Limb (tissue), 2 donors: ENCODE data around the gene UQCR11.
A peak's percentile ranks its signal among the peaks of the same experiment; 100 is the strongest.

Experiments
- DNase-seq, 2 donors: peaks; one replicate each; pipeline ENCODE4 v3.0.0-alpha.2; 2016; ENCODE audit errors: extremely low spot score in 2 of 2

The UQCR11 gene

GRCh38 chr19:1636325-1637236, 31.3 kb upstream of the UQCR11 start:
- DNase-seq = no peak

GRCh38 chr19:1634938-1635243, 29.6 kb upstream of the UQCR11 start:
- no peak for DNase-seq

- DNase-seq = no peak
Observed at GRCh38 chr19:1634242-1634937, 29.1 kb upstream of the UQCR11 start.

GRCh38 chr19:1633269-1633826, 28.1 kb upstream of the UQCR11 start:
- no peak for DNase-seq

- no peak for DNase-seq
Observed at GRCh38 chr19:1632462-1633268, 27.4 kb upstream of the UQCR11 start.

DNA sequence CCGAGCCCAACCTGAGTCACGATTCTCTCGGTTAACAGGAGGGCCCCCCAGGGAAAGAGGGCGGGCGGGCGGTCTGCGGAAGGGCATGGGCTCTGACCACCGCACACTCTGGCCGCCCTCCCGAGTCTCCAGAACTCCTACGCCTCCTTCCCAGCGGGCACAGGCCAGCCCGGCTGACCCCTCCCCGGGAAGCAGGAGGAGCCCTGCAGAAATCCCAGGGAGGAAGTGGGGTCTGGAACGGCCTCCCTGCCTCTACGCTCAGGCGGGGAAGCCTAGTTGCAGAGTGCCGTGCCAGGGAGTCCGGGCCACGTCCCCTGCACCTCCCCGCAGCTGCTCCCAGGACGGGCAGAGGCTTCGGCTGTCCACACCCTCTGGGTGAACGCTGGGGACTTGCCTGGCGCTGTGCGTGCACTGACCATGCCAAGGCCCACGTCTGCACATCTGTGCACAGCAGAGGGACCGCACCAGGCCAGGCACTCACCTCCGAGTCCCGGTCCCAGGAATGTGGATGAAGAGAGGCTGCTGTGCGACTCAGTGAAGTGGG, 26.4 kb upstream of the UQCR11 start:
- DNase-seq = no peak

DNA sequence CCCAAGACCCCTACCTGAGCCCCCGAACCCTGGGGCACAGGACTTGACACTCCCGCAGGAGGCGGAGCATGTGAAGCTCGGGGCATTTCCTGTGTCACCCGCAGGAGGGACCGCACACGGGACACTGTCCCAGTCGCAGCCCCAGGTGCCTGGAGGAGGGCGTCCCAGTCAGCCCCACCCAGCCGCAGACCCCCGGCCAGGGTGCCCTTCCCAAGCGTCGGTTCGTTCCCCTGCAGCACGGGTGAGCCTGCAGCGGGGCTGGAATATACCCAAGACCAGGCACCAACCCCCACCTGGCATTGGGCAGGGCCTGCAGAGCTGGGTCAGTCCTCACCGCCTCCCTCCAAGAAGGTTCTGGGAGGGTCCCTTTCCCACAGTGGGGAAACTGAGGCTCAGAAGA, 25.5 kb upstream of the UQCR11 start:
- no peak for DNase-seq

- DNase-seq = no peak
Observed at GRCh38 chr19:1630012-1630411, 24.8 kb upstream of the UQCR11 start.

DNA sequence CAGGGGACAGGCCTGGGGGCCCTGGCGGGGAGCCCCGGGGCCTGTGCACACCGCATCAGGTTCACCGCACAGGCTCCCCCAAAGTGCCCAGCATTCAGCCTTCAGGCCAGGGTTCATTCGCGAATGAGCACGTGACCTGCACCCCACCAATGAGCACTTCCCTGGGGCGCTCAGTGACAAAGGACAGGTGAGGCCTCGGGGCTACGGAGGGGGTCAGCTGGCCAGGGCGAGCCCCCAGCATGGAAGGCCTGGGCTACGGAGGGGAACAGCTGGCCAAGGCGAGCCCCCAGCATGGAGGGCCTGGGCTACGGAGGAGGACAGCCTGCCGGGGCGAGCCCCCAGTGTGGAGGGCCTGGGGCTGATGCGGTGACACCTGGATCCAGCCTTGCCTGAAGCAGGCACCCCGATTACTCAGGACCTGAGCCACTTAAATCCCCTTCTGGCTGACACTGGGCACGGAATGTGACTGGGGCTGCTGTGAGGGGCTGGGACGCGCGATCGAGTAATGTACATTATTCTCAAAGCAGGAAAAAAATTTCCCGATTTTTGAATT, 24.1 kb upstream of the UQCR11 start:
- no peak for DNase-seq

DNA sequence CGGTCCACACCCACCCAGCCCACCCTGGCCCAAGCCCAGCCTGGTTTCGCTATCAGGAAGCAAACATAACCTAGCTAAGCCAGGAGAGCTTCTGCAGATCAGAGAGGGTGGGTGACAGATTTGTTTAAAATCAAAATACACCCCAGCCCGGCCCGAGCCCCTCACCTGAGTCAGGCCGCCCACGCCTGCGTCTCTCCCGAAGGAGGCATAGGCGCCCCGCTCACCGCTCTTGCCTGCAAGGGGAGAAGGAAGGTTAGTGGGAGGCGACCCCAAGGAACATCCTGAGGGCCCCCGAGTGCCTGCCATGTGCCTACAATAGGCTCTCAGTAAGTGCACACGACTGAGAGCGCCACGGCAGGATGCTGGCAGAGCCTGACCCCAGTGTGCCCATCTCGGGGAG, 21.9 kb upstream of the UQCR11 start:
- DNase-seq = no peak

DNA sequence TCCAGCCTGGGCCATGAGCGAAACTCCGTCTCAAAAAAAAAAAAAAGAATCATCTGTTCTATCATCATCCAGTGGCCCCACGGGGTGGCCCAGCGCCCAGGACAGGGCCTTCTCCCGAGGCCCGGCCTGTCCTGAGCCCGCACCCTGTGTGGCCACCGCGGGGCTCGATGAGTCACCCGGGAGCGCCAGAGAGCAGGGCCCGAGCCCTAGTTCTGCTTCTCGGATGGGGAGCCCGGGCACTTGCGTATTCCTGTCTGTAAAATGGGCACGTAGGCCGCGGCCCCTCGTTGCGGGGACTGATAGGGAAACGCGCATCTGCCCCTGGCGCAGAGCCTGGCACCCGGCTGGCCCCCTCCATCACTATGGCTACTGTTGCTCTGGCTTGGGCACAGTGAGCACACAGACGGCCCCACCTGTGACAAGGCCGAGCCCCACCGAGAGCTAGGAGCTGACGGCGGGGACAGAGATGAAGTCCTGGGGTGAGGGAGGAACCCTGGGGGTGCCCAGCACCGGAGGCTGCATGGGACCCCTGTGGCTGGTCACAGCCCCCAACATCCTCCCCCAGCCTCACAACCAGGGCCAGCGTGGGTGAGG, 21.3 kb upstream of the UQCR11 start:
- DNase-seq = no peak

DNA sequence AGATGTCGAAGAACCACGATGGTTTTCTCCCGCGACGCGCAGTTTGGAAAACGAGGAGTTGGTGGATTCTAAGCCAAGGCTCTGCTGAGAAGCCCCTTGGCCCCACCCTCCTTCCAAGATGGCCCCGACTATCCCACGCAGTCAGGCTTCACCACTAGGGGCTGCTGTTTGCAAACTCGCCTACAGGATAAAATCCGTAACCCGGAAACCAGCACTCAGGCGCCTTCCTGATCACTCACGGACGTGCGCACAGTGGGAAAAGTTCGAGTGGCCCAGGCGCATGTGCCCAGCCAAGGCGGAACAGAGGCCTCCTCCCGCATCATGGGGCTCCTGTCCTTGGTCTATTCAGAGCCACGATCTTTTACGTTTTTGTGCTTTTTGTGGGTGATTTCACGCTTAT, 19.2 kb upstream of the UQCR11 start:
- peak; percentile 6 to 67 for DNase-seq

DNA sequence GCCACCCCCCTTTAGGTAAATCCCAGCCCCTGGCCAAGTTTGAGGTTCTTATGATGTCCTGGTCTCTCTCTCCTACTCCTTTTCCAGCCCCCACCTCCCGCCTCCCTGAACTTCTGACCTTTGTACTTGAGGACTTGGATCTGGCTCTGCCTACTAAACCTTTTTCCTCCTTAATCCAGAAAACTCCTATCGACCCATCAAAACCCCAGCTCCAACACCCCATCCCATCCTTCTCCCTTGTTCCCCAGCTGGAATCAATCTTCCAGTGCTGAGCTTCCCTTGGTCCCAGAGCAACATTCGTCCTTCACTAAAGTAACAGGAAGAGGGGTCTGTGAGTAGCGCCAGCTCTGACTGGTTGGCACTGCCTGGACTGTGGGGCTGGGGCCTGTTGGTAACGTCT, 17.3 kb upstream of the UQCR11 start:
- DNase-seq = no peak

DNA sequence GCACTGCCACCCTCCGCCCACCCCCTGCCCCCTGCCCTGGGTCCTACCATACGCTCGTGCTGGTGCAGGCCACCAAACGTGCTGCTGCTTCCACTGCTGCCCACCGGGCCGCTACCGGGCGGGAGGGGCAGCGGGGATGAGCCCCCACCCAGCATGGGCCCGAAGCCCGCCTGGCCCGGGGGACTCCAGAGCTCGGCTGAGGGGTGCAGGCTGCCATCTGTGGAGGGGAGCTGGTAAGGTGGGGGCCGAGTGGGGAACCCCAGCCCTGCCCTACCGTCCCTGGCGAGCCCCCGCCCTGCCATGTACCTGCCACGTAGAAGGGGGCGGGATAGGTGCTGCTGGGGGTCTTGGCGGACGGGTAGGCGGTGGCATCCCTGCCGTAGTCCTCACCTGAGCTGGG, 16.7 kb upstream of the UQCR11 start:
- no peak for DNase-seq

GRCh38 chr19:1621574-1621973, 16.3 kb upstream of the UQCR11 start:
- no peak for DNase-seq

DNA sequence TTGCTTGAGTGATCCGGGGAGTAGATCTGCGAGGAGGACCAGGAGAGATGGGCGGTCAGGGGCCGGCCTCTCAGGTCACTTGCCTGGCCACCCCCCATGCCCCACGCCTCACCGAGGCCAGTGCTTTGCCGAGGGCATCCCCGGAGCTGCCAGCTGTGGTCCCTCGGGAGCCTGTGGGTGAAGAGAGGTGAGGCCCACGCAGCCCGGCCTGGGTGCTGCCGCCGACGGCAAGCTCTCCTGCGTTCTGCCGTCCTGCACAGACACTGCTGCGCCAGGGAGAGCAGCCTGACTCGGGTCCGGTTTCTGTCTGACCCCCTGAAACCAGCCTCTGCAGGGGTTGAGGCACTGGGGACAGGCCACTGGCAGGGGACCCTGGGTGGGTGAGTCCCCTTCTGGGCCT, 15.8 kb upstream of the UQCR11 start:
- no peak for DNase-seq

DNA sequence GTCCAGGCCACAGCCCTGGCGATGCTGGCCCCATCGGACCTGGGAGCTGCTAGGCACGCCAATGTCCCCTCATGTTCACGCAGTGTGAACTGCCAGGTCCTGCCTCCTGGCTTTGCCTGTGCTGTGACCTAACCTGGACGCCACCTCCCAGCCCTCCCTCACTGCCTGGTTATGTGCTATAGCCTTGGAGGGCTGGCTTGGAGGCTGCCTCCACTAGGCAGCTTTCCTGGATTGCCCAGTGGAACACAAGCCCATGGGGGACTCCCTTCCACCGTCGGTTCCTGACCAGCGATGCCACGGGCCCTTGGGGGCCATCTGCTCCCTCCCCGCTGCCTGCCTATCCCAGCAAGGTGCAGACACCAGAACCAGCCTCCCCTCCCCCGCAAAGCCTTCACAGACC, 15.2 kb upstream of the UQCR11 start:
- DNase-seq = no peak

DNA sequence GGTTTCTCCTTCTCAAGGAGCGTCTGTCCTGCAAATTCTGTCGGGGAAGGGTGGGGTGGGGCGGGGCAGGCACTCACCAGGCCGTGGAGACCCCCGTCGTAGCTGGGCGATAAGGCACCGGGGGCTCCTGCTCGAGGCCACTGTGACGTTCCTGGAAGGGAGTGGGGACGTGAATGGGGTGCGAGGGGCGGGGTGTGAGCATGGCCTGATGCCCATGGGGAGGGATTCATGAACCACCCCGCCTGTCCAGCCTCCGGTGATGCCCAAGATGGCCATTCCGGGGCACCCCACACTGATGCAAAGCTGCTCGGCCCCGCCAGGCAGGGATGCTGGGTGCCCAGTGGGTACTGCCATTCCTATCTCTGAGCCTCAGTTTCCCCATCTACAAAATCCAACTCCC, 14.4 kb upstream of the UQCR11 start:
- DNase-seq = no peak

GRCh38 chr19:1619094-1619439, 13.8 kb upstream of the UQCR11 start:
- DNase-seq = no peak

- no peak for DNase-seq
Observed at GRCh38 chr19:1618157-1619093, 13.2 kb upstream of the UQCR11 start.
